GM18507 (cell line): ENCODE results near the gene COL21A1.

Experiments
- DNase-seq: peaks from one replicate; pipeline ENCODE4 v3.0.0; 2011; ENCODE audit warnings: low read depth; ENCODE audit not compliant: insufficient read length; ENCODE audit errors: extremely low spot score
- FAIRE-seq: peaks from 2 replicates; lab custom pipeline; 2011; peaks lifted over from hg19 to GRCh38; lab: Jason Lieb, UNC

Gene COL21A1

GRCh38 chr6:56211724-56212123 is 35.7 kb downstream of the COL21A1 start:
- DNase-seq (no peak), FAIRE-seq (no peak)

GRCh38 chr6:56204134-56204533 is 43.2 kb downstream of the COL21A1 start:
- no peak for DNase-seq
- FAIRE-seq = no peak

GRCh38 chr6:56199956-56200355 is 47.4 kb downstream of the COL21A1 start:
- DNase-seq (no peak), FAIRE-seq (no peak)

- DNase-seq (no peak), FAIRE-seq (no peak)
Observed at GRCh38 chr6:56193846-56194245, 53.5 kb downstream of the COL21A1 start.

GRCh38 chr6:56188429-56188828 is 59.0 kb downstream of the COL21A1 start:
- DNase-seq (no peak), FAIRE-seq (no peak)

GRCh38 chr6:56187686-56188085 is 59.7 kb downstream of the COL21A1 start:
- FAIRE-seq = no peak
- DNase-seq = no peak

- DNase-seq = no peak
- FAIRE-seq = no peak
Observed at GRCh38 chr6:56176741-56177140, 70.6 kb downstream of the COL21A1 start.

GRCh38 chr6:56173228-56173627 is 74.2 kb downstream of the COL21A1 start:
- DNase-seq = no peak
- no peak for FAIRE-seq

GRCh38 chr6:56172144-56172543 is 75.2 kb downstream of the COL21A1 start:
- DNase-seq (no peak), FAIRE-seq (no peak)

GRCh38 chr6:56169366-56169765 is 78.0 kb downstream of the COL21A1 start:
- FAIRE-seq (no peak), DNase-seq (no peak)

GRCh38 chr6:56168596-56168995 is 78.8 kb downstream of the COL21A1 start:
- DNase-seq (no peak), FAIRE-seq (no peak)

- FAIRE-seq (no peak), DNase-seq (no peak)
Observed at GRCh38 chr6:56162081-56162480, 85.3 kb downstream of the COL21A1 start.

GRCh38 chr6:56160489-56160888 is 86.9 kb downstream of the COL21A1 start:
- FAIRE-seq (no peak), DNase-seq (no peak)

- FAIRE-seq = no peak
- no peak for DNase-seq
Observed at GRCh38 chr6:56158571-56158970, 88.8 kb downstream of the COL21A1 start.

GRCh38 chr6:56156643-56157042 is 90.7 kb downstream of the COL21A1 start:
- FAIRE-seq (no peak), DNase-seq (no peak)

- FAIRE-seq = no peak
Observed at GRCh38 chr6:56155634-56156141, 91.7 kb downstream of the COL21A1 start.

GRCh38 chr6:56154076-56154475 is 93.3 kb downstream of the COL21A1 start:
- FAIRE-seq = no peak
- DNase-seq = no peak

More at GRCh38 chr6:56155634-56156141, 91.7 kb downstream of the COL21A1 start:
- no peak for DNase-seq

- FAIRE-seq (no peak), DNase-seq (no peak)
Observed at GRCh38 chr6:56152611-56153010, 94.8 kb downstream of the COL21A1 start.

GRCh38 chr6:56151609-56152224 is 95.7 kb downstream of the COL21A1 start:
- DNase-seq = no peak
- no peak for FAIRE-seq

GRCh38 chr6:56148488-56149186 is 98.7 kb downstream of the COL21A1 start:
- FAIRE-seq (no peak), DNase-seq (no peak)

GRCh38 chr6:56147766-56148165 is 99.6 kb downstream of the COL21A1 start:
- DNase-seq (no peak), FAIRE-seq (no peak)
